Measurements from ENCODE around the gene PRKN.

DNA sequence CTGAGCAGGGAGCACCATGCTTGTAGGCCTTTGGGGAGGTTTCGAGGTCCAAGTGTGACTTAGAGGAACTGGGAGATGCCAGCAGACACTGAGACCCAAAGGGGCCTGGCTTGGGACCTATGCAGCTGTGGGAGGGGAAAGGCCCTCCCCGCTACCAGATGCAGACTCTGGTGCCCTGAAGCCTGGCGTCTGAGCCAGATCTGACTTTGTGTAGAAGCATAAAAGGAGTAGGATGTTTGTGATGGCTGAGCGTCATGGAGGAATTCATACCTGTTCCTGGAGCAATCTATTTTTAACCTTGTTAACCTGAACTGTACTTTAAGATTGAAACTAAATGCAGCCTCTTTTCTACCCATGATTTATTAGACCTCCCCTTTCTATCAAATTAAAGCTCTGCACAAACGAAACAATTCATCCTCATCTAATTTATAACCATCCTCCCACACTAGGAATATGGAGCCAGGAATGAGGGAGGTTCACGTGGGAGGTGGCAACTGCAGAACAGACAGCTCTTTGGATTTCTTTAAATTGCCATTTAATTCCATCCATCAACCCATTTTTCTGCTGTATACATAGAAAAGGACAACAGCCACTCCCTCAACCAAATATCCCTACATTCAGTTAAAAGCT lies 1281.2 kb downstream of the PRKN start:
- TF ChIP-seq POLR2A (IDR thresholded peaks at IDR 0.05; ENCODE audit: low read length) = no peak
- TF ChIP-seq GATA1 (IDR thresholded peaks at IDR 0.05; ENCODE audit: low read depth, low read length) = no peak
